HepG2 (cell line): ENCODE results near the gene VRK2. TPM values are rescaled to one million over a fixed set of nuclear protein-coding genes. Genes with fewer than 3 reads are reported as not detected.

Experiments used
- ATAC-seq: fragments of 200-7000 bp; cut with Tn5 transposase; 3 replicates; pipeline ENCODE4 v1.9.1; 2020; ENCODE audit warnings: mild to moderate bottlenecking, moderate library complexity
- BruUV-seq: library from RNA; stranded (reverse); fragments of 400-500 nt; replicated peaks from 2 replicates; lab custom pipeline; 2021; lab: Mats Ljungman, UMichigan
- CTCF ChIA-PET: fragments of 300-600 bp; formaldehyde crosslinking; extraction: SDS; loops from one replicate; lab custom pipeline; 2021; ENCODE audit warnings: low total read pairs, inconsistent platforms, low intra/inter-chr PET ratio; lab: Yijun Ruan, JAX
- POLR2A ChIA-PET: fragments of 350-600 bp; sonication (Branson Sonifier 250); formaldehyde crosslinking; loops from one replicate; lab custom pipeline; 2020; ENCODE audit warnings: antibody characterized with exemption, inconsistent platforms; lab: Yijun Ruan, JAX
- DNase-seq: peaks from one replicate; pipeline ENCODE4 v3.0.0-alpha.2; 2015; ENCODE audit warnings: low spot score
- FAIRE-seq: peaks from 3 replicates; lab custom pipeline; 2011; peaks lifted over from hg19 to GRCh38; lab: Jason Lieb, UNC
- H2AFZ ChIP-seq: one replicate; pipeline ENCODE4 v1.6.1; 2011; ENCODE audit warnings: low read length, inconsistent platforms
- H3K27ac ChIP-seq: fragments of 300-600 bp; 3 replicates; pipeline ENCODE4 v1.8.0; 2011; ENCODE audit warnings: mixed run types, mild to moderate bottlenecking, mixed read lengths, low read length, inconsistent platforms; ENCODE audit not compliant: insufficient read depth; ENCODE audit errors: extremely low read length
- H3K27me3 ChIP-seq, 2 experiments: fragments of 200-600 bp in 1 of 2; 2 replicates in 1 of 2; 3 replicates in 1 of 2; pipeline versions ENCODE4 v1.6.0 to v1.8.0; 2011; ENCODE audit warnings: low read length in 2 of 2, mild to moderate bottlenecking in 2 of 2, moderate library complexity in 2 of 2, inconsistent platforms in 1 of 2; ENCODE audit not compliant: insufficient read depth in 2 of 2, control insufficient read depth in 1 of 2
- H3K36me3 ChIP-seq, 2 experiments: fragments of 200-600 bp in 1 of 2; replicated peaks in 1 of 2; 2 replicates in 1 of 2; 3 replicates in 1 of 2; pipeline versions ENCODE4 v1.5.1 to v1.8.0; 2011; ENCODE audit warnings: low read length in 2 of 2, inconsistent platforms in 1 of 2; ENCODE audit not compliant: insufficient read depth in 2 of 2, control insufficient read depth in 1 of 2
- H3K4me1 ChIP-seq: 2 replicates; pipeline ENCODE4 v1.5.1; 2012; ENCODE audit warnings: low read length, inconsistent platforms; ENCODE audit not compliant: insufficient read depth
- H3K4me2 ChIP-seq: 2 replicates; pipeline ENCODE4 v1.6.0; 2011; ENCODE audit warnings: low read depth, low read length, inconsistent platforms
- H3K4me3 ChIP-seq, 3 experiments: fragments of 200-600 bp in 1 of 3; sonication (generic), shearing (Covaris generic) in 1 of 3; replicated peaks in 1 of 3; 2 replicates each; pipeline ENCODE4 v1.5.1; 2011 to 2016; ENCODE audit warnings: low read length in 3 of 3, inconsistent platforms in 2 of 3, low read depth in 2 of 3, mild to moderate bottlenecking in 2 of 3, control low read depth in 1 of 3, mixed read lengths in 1 of 3; ENCODE audit not compliant: insufficient read depth in 1 of 3
- H3K79me2 ChIP-seq: one replicate; pipeline ENCODE4 v1.6.1; 2011; ENCODE audit warnings: low read length, inconsistent platforms; ENCODE audit not compliant: insufficient read depth
- H3K9ac ChIP-seq: 2 replicates; pipeline ENCODE4 v1.6.0; 2011; ENCODE audit warnings: mild to moderate bottlenecking, low read depth, low read length, inconsistent platforms; ENCODE audit not compliant: insufficient read depth
- H3K9me3 ChIP-seq: 2 replicates; pipeline ENCODE4 v1.5.1; 2012; ENCODE audit warnings: mild to moderate bottlenecking, low read length
- H4K20me1 ChIP-seq: 2 replicates; pipeline ENCODE4 v1.6.0; 2011; ENCODE audit warnings: inconsistent platforms, mild to moderate bottlenecking, low read length, moderate library complexity; ENCODE audit not compliant: insufficient read depth
- ATF7 ChIP-seq, 2 experiments: fragments of 450-650 bp in 1 of 2; sonication (generic) in 1 of 2; formaldehyde crosslinking in 1 of 2; IDR thresholded peaks; 2 replicates each; pipeline versions ENCODE4 v1.4.0 to v1.6.1; 2016 to 2020; ENCODE audit warnings: antibody characterized with exemption in 1 of 2, mild to moderate bottlenecking in 1 of 2, missing genetic modification reagents in 1 of 2
- CCAR2 ChIP-seq: fragments of 200-400 bp; formaldehyde crosslinking; optimal IDR thresholded peaks from 2 replicates; pipeline ENCODE3; 2018; ENCODE audit warnings: low read depth, mild to moderate bottlenecking, low read length, moderate library complexity
- CENPBD1 ChIP-seq: sonication (generic); formaldehyde crosslinking; IDR thresholded peaks from 2 replicates; pipeline ENCODE4 v1.8.0; 2022; ENCODE audit warnings: missing genetic modification reagents, low read depth, mild to moderate bottlenecking, borderline replicate concordance
- DMAP1 ChIP-seq: IDR thresholded peaks from 2 replicates; pipeline ENCODE4 v1.6.1; 2016
- ETV5 ChIP-seq: IDR thresholded peaks from 2 replicates; pipeline ENCODE4 v1.6.1; 2018; ENCODE audit warnings: missing biosample characterization, missing genetic modification reagents, inconsistent platforms, borderline replicate concordance
- HCFC1 ChIP-seq: fragments of 150-350 bp; IDR thresholded peaks from 2 replicates; pipeline ENCODE4 v1.6.1; 2014; ENCODE audit warnings: low read depth, low read length
- MAFK ChIP-seq, 2 experiments: IDR thresholded peaks in 1 of 2; conservative IDR thresholded peaks in 1 of 2; 2 replicates each; pipeline ENCODE4 v1.6.1; 2011; ENCODE audit warnings: improper control_type of control experiment in 2 of 2, low read length in 2 of 2
- MTA3 ChIP-seq: sonication (generic); formaldehyde crosslinking; IDR thresholded peaks from 2 replicates; pipeline ENCODE4 v1.4.0; 2020; ENCODE audit warnings: missing genetic modification reagents
- NBN ChIP-seq: fragments of 450-650 bp; conservative IDR thresholded peaks from 2 replicates; pipeline ENCODE4 v1.6.1; 2017
- PPARG ChIP-seq: conservative IDR thresholded peaks from 2 replicates; pipeline ENCODE4 v1.6.1; 2016; ENCODE audit warnings: missing biosample characterization, missing genetic modification reagents
- SMAD1 ChIP-seq: sonication (generic); formaldehyde crosslinking; IDR thresholded peaks from 2 replicates; pipeline ENCODE4 v1.4.0; 2020; ENCODE audit warnings: missing genetic modification reagents, low read depth, mild to moderate bottlenecking, borderline replicate concordance
- SP2 ChIP-seq: sonication (generic); formaldehyde crosslinking; IDR thresholded peaks from 2 replicates; pipeline ENCODE4 v1.5.1; 2020; ENCODE audit warnings: mild to moderate bottlenecking, missing genetic modification reagents
- SRSF1 ChIP-seq: fragments of 200-400 bp; formaldehyde crosslinking; optimal IDR thresholded peaks from 2 replicates; pipeline ENCODE3; 2017; ENCODE audit warnings: mild to moderate bottlenecking, low read depth, low read length, moderate library complexity
- U2AF2 ChIP-seq: fragments of 200-400 bp; formaldehyde crosslinking; IDR thresholded peaks from 2 replicates; pipeline ENCODE4 v1.6.1; 2017; ENCODE audit warnings: low read depth, mild to moderate bottlenecking, low read length
- ZBTB21 ChIP-seq: sonication (generic); formaldehyde crosslinking; IDR thresholded peaks from 2 replicates; pipeline ENCODE4 v1.4.0; 2020; ENCODE audit warnings: missing genetic modification reagents
- ZNF264 ChIP-seq: sonication (generic); formaldehyde crosslinking; IDR thresholded peaks from 2 replicates; pipeline ENCODE4 v1.4.0; 2020; ENCODE audit warnings: missing genetic modification reagents
- ZNF800 ChIP-seq: sonication (generic); formaldehyde crosslinking; IDR thresholded peaks from 2 replicates; pipeline ENCODE4 v1.4.0; 2020; ENCODE audit warnings: missing genetic modification reagents
- WGBS: methylation state at CpG from one replicate; pipeline ENCODE4 v1.1.6; 2017; ENCODE audit warnings: low lambda C conversion rate; 5-methylcytosine and 5-hydroxymethylcytosine counted together
- in situ Hi-C: cut with HindIII; loops from 2 replicates; pipeline ENCODE4 v1.10.0; 2017; ENCODE audit warnings: low pct_unique_long_range_greater_than_20kb; ENCODE audit not compliant: extremely low pct_ligation_motif_present
- intact Hi-C: fragments of 100-400 bp; cut with micrococcal nuclease; formaldehyde crosslinking; loops from one replicate; pipeline ENCODE4 v1.10.0; 2022; ENCODE audit not compliant: unreplicated experiment
- polyA plus RNA-seq, 8 experiments: library from polyadenylated mRNA; depleted of rRNA in 3 of 8; stranded (reverse) in 7 of 8; unstranded in 1 of 8; fragments of >200 nt; fragmentation: Illumina TruSeq in 4 of 8; extraction: Trizol in 4 of 8; gene quantifications; 2 replicates each; pipeline versions ENCODE4 v1.2.1 to v1.2.3, GENCODE V29; 2011 to 2016; ENCODE audit warnings: low read depth in 4 of 8, missing spikeins in 1 of 8, mixed read lengths in 1 of 8; ENCODE audit not compliant: insufficient read depth in 1 of 8
- total RNA-seq, 5 experiments: library from RNA; depleted of rRNA; stranded (reverse); fragments of >200 nt; fragmentation: Illumina TruSeq; extraction: Trizol; gene quantifications; 2 replicates each; pipeline ENCODE4 v1.2.3, GENCODE V29; 2016; ENCODE audit warnings: low read depth in 1 of 5
- TF ChIP-seq, protein P1 (sequence below), 2 experiments: IDR thresholded peaks; 2 replicates each; pipeline ENCODE4 v1.6.1; 2011 to 2012; ENCODE audit warnings: low read length in 2 of 2, borderline replicate concordance in 1 of 2, low read depth in 1 of 2, mild to moderate bottlenecking in 1 of 2, moderate library complexity in 1 of 2

The VRK2 gene
- total and polyA plus RNA-seq, 2 of the 13 experiments (the other 11 are each of a cell fraction or from before 2014, with no cell fraction given) = 13.3 to 29.1 TPM

- Histone ChIP-seq H3K79me2 (peaks cover 16% of the 10 kb centered on the region), H3K9ac (no peak overlapping the region), H3K4me1 (peaks cover 53% of the 10 kb centered on the region), H3K9me3 (no peaks in the 10 kb centered on the region), H2AFZ (no peak overlapping the region), H3K4me3 (no peak overlapping the region), H3K36me3 (no peaks in the 10 kb centered on the region; a peak in 1 of 5 replicates), H3K27me3 (no peaks in the 10 kb centered on the region; a peak in 1 of 5 replicates), H3K27ac (no peak overlapping the region), H4K20me1 (no peaks in the 10 kb centered on the region), H3K4me2 (no peak overlapping the region)
- CTCF ChIA-PET = no interaction called here
- intact Hi-C loops = no loop called here
- no peak for ATAC-seq
- in situ Hi-C loops = loop anchor here (10.0 kb wide), 1 partner anchor 191 kb away; no protein-coding TSS in a partner anchor
- DNase-seq = no peak
- no TSS peak for BruUV-seq
- WGBS = 96% methylated on average over 3 of the region's 3 CpGs
- FAIRE-seq = no peak
- TF ChIP-seq ZNF264 (CRISPR knock-in tag) = no peak
- no peak for TF ChIP-seq ZBTB21 (CRISPR knock-in tag)
- TF ChIP-seq DMAP1 (CRISPR knock-in tag) = no peak
- TF ChIP-seq U2AF2 = no peak
- TF ChIP-seq MAFK (conservative IDR thresholded peaks at IDR 0.05 in 1 of 2, IDR thresholded peaks at IDR 0.05 in 1 of 2; ENCODE audit: low read length in 2 of 2) = no peak
- TF ChIP-seq, protein P1, sequence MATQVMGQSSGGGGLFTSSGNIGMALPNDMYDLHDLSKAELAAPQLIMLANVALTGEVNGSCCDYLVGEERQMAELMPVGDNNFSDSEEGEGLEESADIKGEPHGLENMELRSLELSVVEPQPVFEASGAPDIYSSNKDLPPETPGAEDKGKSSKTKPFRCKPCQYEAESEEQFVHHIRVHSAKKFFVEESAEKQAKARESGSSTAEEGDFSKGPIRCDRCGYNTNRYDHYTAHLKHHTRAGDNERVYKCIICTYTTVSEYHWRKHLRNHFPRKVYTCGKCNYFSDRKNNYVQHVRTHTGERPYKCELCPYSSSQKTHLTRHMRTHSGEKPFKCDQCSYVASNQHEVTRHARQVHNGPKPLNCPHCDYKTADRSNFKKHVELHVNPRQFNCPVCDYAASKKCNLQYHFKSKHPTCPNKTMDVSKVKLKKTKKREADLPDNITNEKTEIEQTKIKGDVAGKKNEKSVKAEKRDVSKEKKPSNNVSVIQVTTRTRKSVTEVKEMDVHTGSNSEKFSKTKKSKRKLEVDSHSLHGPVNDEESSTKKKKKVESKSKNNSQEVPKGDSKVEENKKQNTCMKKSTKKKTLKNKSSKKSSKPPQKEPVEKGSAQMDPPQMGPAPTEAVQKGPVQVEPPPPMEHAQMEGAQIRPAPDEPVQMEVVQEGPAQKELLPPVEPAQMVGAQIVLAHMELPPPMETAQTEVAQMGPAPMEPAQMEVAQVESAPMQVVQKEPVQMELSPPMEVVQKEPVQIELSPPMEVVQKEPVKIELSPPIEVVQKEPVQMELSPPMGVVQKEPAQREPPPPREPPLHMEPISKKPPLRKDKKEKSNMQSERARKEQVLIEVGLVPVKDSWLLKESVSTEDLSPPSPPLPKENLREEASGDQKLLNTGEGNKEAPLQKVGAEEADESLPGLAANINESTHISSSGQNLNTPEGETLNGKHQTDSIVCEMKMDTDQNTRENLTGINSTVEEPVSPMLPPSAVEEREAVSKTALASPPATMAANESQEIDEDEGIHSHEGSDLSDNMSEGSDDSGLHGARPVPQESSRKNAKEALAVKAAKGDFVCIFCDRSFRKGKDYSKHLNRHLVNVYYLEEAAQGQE (IDR thresholded peaks at IDR 0.05; ENCODE audit: borderline replicate concordance in 1 of 2, low read depth in 1 of 2, low read length in 2 of 2) = no peak
- no peak for TF ChIP-seq MTA3 (CRISPR knock-in tag)
- TF ChIP-seq PPARG (CRISPR knock-in tag) = no peak
- TF ChIP-seq CCAR2 = no peak
- no peak for TF ChIP-seq SMAD1
- TF ChIP-seq NBN = no peak
- no peak for TF ChIP-seq ATF7 (IDR thresholded peaks at IDR 0.05)
- TF ChIP-seq ATF7 (CRISPR knock-in tag; IDR thresholded peaks at IDR 0.05) = no peak
- TF ChIP-seq ZNF800 (CRISPR knock-in tag) = no peak
- no peak for TF ChIP-seq SP2 (CRISPR knock-in tag)
- no peak for TF ChIP-seq HCFC1
- TF ChIP-seq ETV5 (CRISPR knock-in tag) = no peak
- TF ChIP-seq CENPBD1 (CRISPR knock-in tag) = no peak
- TF ChIP-seq SRSF1 = no peak
- POLR2A ChIA-PET = no interaction called here
Observed at GRCh38 chr2:58044145-58044544, 2.5 kb upstream of the VRK2 start.
